ENCODE results near the gene KCNJ12.
"Not testable (repeated sequence)": the region's sequence is repeated elsewhere in the genome, so short reads cannot be mapped to it uniquely, and the experiment has no call there.

The KCNJ12 gene

GRCh38 chr17:21422311-21423189 lies 46.4 kb downstream of the KCNJ12 start:
- DNase-seq (ENCODE audit: low spot score) = not testable (repeated sequence)

- not testable (repeated sequence) for DNase-seq (ENCODE audit: low spot score)
Observed at GRCh38 chr17:21423190-21423493, 47.0 kb downstream of the KCNJ12 start.

DNA sequence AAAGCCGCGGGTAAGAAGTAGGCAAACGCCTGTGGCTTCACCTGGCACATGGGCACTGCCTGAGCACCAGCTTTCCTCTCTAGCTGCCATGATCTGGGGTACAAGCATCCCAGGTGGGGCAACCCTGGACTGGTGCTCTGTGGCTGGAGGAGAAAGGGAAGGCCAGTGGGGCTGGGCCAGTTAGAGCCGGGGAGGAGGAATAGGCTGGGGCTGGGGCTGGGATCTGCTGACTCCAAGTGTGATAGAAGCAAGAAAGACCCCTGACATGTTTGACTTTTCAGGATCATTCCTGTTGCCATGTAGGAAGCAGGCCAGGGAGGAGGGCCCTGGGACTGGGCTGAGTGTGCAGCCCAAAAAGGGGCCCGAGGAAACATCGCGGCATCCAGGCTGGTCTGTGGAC lies 48.5 kb downstream of the KCNJ12 start:
- not testable (repeated sequence) for DNase-seq (ENCODE audit: low spot score)

GRCh38 chr17:21425321-21425720 lies 49.2 kb downstream of the KCNJ12 start:
- no peak for DNase-seq (ENCODE audit: low spot score)

GRCh38 chr17:21425736-21426135 lies 49.6 kb downstream of the KCNJ12 start:
- DNase-seq (ENCODE audit: low spot score) = no peak

- not testable (repeated sequence) for DNase-seq (ENCODE audit: low spot score)
Observed at GRCh38 chr17:21426246-21426645, 50.1 kb downstream of the KCNJ12 start.

DNA sequence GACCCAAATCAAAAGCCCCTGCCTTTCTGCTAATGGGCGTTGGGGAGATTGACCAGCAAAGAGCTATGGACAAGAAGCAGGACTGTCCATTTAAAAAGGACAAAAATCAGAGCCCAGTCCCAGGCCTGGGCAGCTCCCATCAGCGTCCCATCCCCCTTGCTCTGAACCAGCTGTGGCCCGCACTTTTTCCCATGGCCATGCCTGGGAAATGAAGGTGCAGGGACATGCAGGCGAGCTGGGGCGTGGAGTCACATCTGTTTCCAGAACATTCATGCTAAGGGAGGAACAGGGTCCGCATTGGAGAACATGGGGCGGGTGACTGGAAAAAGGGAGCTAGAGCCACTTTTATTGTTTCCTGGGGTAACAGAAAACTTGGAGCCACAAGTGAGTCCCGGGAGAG lies 50.7 kb downstream of the KCNJ12 start:
- not testable (repeated sequence) for DNase-seq (ENCODE audit: low spot score)

- DNase-seq (ENCODE audit: low spot score) = not testable (repeated sequence)
Observed at GRCh38 chr17:21427727-21428126, 51.6 kb downstream of the KCNJ12 start.

DNA sequence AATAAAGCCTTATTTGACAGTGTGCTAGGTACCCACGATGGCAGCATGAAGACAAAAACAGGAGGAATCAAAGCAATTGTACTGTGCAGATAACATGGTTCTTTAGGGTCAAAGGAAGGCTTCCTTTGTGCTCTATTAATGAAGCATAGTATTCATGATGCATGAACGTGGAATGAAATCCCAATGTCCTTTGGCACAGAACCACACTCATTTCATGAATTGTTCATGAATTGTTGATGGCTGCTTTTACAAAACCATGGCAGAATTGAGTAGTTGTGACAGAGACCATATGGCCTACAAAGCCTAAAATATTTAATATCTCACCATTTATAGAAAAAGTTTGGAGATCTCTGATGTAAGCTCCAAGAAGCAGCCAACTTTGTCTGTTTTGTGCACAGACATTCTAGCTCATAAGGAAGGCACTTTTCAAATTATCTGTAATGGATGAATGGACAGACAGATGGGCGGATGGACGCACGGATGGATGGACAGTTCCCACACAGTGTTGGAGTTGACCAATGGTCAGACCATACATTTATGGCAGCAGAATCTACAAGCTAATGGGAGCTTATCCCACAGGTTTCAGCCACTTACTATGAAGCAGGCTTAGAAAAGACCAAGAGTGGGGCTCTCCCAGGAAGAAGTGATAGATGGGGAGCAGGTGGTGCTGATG lies 52.7 kb downstream of the KCNJ12 start:
- not testable (repeated sequence) for DNase-seq (ENCODE audit: low spot score)

DNA sequence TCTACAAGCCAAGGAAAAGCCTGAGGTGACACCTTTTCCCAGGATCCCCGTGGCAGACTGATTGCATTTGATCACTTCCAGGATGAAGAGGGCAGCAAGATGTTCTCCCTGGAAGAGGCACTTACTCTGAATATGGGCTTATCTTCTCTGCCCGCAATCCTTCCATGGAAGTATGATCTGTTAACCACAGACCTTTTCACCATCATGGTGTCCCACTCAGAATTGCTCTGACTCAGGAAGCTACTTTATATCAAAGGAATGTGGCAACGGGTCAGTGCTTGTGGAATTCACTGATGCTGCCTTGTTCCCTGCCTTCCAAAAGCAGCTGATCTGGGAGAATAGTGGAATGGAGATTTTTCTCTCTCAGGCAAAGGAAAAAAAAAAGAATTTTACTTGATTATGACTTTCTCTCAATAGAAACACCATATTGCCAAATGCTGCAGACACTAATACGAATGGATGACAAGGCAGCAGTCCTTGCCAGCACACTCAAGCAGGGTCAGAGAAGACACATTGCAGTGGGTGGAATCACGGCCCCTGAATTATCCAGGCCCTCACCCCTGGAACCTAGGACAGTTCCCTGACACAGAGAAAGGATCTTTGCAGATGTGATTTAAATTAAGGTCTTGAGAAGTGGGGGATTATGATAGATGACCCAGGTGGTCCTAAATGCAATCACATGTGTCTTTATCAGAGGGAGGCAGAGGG lies 53.9 kb downstream of the KCNJ12 start:
- not testable (repeated sequence) for DNase-seq (ENCODE audit: low spot score)

- not testable (repeated sequence) for DNase-seq (ENCODE audit: low spot score)
Observed at GRCh38 chr17:21433971-21434370, 57.8 kb downstream of the KCNJ12 start.

GRCh38 chr17:21434976-21435375 lies 58.8 kb downstream of the KCNJ12 start:
- not testable (repeated sequence) for DNase-seq (ENCODE audit: low spot score)

DNA sequence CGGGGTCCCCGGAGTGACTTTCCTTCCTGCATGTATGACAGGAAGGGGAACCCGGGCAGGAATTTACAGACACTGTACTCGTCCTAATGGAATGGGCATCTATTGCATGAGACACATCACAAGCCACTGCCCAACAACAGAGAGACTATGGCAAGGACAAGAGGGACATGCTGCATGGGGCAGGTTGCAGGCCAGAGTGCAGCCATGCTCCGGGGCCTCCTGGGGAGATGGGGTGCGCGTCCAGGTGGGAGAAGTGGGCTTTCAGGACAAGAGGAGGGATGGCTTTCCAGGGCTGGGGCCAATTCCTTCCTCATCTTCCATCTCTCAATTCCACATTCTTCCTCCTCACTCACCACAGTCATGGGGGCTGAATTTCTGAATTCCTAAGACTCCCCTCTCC lies 60.3 kb downstream of the KCNJ12 start:
- not testable (repeated sequence) for DNase-seq (ENCODE audit: low spot score)

- DNase-seq (ENCODE audit: low spot score) = not testable (repeated sequence)
Observed at GRCh38 chr17:21436883-21437836, 61.0 kb downstream of the KCNJ12 start.

DNA sequence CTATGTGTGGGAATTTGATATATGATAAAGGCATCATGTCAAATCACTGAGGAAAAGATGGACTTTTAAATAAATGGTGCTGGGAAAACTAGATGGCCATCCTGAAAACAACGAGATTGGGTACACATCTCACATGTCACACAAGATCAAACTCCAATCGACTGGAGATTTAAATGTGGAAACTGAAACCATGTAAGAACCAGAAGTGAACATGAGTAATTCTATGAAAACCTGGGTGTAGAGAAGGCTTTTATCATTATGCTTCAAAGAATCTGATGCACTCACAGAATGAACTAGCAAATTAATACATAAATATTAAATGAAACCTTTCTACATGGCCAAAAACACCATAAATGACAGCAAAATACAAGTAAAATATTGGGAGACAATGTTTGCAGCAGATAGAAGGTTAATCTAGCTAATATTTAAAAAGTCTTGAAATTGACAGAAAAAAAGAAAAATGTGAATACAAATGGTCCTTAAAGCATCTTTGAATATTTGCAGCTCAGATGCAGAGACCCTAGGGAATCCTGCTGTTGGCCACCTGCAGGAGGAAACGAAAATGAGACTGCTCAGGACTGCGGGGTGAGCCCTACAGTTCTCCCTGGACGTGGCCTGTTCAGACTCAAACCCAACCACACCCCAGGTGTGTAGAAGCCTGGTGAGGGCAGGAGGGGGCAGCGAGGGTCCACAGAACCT lies 62.3 kb downstream of the KCNJ12 start:
- DNase-seq (ENCODE audit: low spot score) = not testable (repeated sequence)

- DNase-seq (ENCODE audit: low spot score) = not testable (repeated sequence)
Observed at GRCh38 chr17:21439015-21439336, 62.8 kb downstream of the KCNJ12 start.

- DNase-seq (ENCODE audit: low spot score) = no peak
Observed at GRCh38 chr17:21445091-21445650, 69.0 kb downstream of the KCNJ12 start.

- not testable (repeated sequence) for DNase-seq (ENCODE audit: low spot score)
Observed at GRCh38 chr17:21447552-21447951, 71.4 kb downstream of the KCNJ12 start.

GRCh38 chr17:21449891-21450290 lies 73.7 kb downstream of the KCNJ12 start:
- DNase-seq (ENCODE audit: low spot score) = not testable (repeated sequence)

- DNase-seq (ENCODE audit: low spot score) = no peak
Observed at GRCh38 chr17:21451975-21452374, 75.8 kb downstream of the KCNJ12 start.
